GM19043 (cell line): ENCODE results near the gene TENM3.

Experiments
- ATAC-seq: cut with Tn5 transposase; IDR thresholded peaks from one replicate; pipeline ENCODE4 v1.9.1; 2021; ENCODE audit warnings: low read depth; ENCODE audit not compliant: unreplicated experiment

Gene TENM3

DNA sequence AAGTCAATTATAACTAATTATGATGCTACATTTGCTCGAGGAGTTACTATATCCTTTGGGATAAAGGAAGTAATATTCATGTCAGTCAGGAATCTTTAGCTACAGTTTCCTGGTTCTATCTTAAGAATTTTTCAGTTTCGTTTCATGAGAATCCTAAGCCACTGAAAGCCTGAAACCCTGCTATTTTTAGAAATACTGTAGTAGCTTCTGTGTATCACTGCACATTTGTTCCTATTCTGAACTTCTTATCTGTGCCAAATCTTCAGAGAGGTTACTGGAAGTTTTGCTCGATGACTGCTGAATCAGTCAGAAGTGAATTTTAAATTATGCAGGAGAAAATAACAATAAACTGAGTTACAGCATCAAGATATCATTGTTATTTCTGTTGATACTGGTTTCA lies 249.2 kb downstream of the TENM3 start:
- ATAC-seq: peak; percentile 62

DNA sequence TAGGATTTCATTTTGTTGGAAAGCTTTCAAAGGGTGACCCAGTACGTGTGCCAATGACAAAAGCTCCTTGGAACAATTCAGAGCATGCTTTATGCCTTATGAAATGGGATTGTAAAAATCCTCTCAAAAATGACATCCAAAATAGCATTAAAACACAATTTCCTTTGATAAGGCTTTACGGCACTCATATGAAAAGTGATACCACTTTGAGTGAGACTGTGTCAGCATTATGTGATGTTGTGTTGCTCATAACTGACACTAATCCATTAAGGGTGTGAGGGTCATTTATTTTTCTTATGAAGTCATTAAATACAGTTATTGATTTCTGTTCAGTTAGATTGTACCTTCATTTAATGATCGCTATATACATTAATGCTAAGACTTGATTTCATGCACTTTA lies 250.2 kb downstream of the TENM3 start:
- ATAC-seq: no peak

DNA sequence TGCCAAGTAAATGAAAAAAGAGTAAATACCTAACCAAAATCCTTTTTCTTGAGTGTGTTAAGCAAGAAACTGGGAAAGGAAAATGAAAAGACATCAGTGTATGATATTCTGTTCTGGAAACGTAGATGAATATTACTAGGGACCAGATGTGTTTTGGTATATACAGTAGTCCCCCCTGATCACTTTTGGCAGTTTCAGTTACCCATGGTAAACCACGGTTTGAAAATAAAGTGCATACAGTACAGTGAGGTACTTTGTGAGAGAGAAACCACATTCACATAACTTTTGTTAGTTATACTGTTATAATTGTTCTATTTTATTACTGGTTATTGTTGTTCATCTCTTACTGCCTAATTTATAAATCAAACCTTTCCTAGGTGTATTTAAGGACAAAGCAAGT lies 250.9 kb downstream of the TENM3 start:
- no peak for ATAC-seq

DNA sequence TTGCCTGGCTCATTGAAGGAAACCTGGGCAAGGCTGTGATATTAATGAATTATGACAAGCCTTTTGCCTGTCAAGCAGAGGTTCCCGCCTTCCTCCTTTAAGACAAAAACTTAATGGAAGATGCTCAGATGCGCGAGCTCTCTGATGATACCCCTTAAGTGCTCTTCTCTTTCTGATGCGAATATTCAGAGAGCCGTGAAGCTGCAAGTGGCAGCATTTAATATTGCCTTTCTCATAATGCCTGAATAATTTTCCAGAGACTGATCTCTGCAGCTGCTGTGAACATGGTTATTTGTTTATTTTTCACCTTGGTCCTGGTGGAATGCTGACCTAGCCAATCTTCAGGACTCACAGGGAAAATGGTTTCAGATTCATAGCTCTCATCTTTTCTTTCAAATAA lies 251.8 kb downstream of the TENM3 start:
- ATAC-seq: no peak

DNA sequence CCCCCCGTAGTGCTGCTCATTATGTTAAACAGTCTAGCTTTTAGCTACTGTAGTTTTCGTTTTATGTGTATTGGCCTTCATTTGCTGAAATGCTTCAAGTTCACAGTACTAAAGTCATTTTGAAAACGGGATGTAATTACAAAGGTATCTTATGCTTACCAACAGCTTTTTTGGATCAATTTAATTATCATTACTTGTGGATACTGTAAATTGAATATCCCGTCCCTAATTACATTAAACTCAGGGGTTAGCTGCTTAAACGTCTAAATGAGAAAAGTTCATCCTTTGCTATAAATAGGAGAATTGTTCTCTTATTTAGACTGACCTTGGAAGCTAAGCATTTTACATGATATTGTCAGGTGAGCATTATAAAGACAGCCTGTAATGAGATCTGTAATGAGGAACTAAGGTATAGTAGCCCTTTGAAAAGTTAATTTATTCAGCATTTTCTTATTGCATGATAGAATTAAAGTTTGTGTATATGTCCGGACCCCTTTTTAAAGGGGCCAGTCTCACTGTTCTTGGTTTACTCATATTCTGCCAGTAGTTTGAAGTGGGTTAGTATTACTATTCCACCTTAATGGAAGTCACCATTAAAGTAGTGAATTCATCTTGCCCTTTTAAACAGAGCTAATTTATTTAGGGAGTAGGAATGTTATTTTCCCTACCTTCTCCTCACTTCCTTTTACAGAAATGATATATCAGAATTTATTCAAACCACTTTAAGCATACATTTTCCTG lies 252.6 kb downstream of the TENM3 start:
- no peak for ATAC-seq

DNA sequence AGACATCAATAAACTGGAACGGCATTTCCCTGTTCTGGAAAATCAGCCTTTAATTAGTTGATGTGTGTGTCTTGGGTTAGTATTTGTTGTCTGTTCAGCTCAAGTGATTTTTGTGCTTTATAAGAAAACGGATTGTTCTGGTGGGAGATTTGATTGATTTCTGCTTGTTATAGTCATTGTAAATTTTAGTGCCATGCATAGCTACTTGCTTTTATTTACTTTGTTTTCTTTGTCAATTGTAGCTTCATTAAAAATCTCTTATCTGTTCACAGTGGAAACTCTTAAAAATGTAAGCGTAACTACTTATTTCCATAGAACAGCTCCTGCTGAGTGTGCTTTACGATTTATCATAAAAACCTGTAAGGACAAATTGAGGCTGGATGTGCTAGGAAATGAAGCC lies 253.2 kb downstream of the TENM3 start:
- ATAC-seq: no peak

DNA sequence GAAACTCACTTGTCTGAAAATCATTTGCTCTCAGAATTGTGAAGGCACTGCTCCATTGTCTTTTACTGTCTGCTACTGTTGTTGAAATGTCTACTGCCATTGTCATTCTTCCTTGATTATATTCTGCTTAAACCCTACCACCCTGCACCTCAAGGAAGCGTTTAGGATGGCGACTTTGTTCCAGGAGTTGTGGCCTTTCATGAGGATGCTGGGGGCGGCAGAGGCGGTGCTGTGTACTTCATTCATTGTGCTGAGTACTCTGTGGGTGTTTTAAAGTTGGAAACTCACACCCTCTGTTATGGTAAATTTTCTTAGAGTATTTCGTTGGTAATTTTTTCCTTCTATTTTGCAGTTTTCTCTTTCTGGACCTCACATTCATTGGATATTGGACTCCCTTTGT lies 258.9 kb downstream of the TENM3 start:
- ATAC-seq: no peak

DNA sequence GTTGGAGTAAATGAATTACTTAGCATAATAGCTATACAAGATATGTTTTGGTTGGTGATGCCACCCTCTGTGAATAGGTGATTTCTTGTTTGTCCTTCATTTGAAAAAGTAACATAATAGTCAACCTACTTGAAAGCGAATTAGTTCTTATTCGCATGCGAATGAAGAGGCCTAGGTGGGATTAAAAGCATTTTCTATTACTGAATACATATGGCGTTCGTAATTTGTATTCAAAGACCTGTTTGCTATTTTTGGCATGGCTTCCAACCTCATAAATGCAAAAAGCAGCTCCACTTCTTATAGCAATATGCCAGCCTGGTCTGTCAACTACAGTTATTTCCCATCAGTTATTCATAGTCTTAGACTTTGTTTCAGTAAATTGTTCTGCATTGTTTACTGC lies 261.3 kb downstream of the TENM3 start:
- ATAC-seq: no peak

DNA sequence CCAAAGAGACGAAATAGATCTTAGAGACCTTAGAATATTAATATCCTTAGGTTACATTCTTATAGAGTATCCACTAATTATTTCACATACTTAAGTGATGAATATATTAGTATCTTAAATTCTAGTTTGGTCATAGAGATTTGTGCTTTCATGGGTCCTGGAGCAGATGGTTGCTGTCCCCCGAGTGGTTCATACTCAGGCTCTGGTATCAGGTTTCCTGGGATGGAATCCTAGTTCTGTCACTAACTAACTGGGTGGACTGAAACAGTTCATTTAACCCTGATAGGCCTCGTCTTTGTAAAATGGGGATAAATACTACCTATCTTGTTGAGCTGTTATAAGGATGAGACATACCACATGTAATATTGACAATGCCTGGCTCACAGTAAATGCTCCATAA lies 264.6 kb downstream of the TENM3 start:
- ATAC-seq: no peak

DNA sequence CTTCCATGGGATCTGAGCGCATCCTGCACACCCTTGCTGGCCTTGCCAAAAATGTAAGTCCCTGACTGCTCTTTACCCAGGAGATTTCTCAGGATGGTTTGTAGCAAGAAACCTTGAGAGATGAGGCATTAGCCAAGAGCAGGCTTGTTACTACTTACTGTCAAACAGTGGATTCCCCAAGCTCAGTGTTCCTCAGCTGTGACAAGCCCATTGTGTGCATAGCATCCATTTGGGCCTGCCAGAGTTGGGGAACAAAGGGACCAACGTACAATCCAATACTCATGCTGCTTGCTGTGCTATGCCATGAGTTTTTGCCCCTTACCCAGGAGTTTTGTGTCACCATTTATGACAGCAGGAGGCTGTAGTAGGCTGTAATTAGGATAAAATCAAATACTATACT lies 267.6 kb downstream of the TENM3 start:
- no peak for ATAC-seq

DNA sequence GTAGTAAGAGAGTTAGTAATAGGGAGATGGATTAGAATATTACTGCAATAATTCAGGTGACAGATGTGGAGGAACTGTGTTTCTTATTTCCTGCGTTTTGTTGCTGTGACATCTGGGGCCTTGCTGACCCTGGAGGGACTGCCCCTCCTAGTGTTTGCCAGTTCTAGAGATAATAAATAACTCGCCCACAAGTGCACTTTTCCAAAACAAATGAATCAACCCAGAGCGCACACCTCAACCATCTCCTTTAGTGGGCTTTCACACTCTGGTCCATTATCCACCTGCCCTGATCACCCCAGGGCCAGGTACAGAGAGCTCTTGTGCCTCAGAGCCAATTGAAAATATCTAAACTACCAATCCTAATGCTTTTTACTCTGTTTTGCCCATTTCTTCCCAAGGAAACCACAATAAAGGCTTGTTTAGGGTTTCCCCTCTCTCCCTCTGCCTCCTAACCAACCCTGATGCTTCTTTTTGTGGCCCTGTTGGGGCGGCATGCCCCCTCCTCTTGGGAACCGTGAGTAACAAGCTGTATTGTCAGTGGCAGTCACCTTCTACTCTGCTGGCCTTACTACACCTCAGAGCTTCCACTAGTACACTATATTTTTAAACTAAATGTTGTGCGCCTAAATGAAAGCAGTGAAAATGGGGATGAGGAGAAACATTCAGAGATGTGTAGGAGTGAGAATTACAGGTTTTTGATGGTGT lies 270.5 kb downstream of the TENM3 start:
- peak; percentile 83 for ATAC-seq

DNA sequence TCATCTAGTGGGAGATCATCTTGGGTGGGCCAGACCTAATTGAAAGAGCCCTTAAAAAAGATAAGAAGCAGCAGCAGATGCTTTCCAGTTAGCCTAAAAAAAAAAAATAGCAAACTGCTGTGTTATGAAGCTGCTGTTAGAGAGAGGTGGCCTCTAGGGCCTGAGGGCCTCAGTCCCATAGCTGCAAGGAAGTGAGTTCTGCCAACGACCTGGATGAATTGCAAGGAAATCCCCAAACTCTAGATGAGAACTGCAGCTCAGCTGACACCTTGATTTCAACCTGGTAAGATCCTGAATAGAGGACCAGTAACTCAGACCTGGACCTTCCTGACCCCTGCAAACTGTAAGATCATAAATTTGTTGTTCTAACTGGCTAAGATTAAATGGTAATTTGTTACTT lies 275.2 kb downstream of the TENM3 start:
- ATAC-seq: no peak

DNA sequence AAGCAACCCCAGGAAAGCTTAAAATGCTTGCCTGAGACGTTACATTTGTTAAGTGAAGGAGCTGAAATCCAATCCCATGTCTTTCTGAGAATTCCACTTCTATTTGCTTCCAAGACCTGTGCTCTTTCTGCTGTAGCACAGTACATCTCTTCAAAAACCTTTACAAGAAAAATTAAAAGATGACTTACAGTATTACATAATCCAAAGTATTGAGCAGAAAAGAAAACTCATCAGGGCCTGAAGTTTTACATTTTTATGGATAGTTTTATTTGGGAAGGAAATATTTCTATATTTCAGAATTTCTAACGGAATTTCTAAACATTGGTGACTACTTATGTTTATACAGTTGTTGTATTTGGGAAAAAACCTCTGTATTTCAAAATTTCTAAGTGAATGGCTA lies 276.3 kb downstream of the TENM3 start:
- ATAC-seq: no peak

DNA sequence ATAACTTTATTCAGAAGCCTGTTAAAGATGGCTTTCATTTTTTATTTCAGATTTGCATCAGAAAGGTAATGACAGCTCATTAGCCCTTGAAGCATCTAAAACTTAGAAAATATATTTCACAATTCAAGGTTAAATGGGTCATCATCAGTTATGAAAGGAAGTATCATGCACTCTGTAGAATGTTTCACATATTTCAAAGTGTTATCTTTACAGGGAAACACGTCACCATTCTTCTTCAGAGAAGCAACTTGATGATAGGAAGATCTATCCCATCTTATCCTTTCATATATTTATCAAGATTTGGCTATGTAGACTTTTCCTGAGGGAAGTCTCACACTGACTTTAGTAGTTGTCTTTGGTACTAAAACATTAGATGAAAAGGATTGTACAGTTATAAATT lies 277.8 kb downstream of the TENM3 start:
- no peak for ATAC-seq

DNA sequence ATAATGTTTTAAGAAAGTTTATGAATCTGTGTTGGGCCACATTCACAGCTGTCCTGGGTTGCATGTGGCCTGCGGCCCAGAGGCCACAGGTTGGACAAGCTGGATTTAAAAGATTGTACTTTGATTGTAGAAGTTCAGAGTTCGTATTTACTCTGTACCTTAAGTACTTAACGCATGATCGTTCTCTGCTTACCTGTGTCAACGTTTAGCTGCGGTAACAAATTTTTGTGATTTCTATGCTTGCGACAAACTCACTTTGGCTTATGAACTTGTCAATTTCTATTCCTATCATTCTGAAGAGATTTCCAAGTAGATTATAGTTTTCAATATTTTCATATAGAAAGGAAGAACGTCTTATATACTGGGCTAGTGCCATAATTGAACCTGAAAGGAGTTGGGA lies 285.6 kb downstream of the TENM3 start:
- ATAC-seq: no peak

DNA sequence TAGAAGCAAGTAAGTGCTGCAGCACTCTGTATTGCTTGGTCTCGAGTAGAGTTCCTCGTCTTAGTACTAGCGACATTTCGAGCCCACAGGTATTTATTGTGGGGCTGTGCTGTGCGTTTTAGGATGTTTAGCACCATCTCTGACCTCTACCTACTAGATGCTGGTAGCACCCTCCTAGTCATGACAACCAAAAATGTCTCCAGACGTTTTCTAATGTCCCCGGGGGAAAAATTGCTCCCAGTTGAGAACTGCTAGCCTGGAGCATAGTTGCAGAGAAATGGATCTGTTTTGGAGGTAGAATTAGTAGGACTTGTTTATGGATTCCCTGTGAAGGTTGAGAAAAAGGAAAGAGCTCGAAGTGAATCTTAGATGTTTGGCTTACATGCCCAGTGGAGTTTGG lies 287.2 kb downstream of the TENM3 start:
- ATAC-seq: no peak

DNA sequence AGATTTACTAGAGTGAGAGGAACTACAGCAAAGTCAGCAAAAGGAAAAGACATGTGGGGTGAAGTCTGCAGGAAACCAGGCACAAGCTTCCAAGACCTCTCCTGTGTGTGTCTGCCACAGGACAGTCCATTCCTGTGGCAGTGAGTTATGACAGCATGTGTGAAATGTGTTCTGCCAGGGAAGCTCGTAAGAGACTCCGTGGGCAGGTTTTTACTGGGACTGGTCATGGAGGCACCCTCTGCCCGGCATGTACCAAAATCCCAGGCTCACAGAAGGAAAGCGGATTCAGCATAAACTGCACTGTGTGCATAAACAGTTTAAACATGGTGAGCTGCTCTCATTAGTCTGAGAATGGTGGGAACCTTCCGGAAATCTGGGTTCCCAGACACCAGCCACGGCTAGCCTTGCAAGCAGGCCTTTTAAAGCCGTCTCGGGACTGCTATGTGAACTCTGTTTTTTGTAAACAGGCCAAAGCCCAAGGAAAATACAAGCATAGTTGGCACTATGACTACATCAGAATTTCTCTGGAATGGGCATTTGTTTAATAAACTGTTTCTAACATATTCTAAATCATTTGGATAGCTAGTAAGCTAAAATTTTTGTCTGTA lies 288.5 kb downstream of the TENM3 start:
- no peak for ATAC-seq

DNA sequence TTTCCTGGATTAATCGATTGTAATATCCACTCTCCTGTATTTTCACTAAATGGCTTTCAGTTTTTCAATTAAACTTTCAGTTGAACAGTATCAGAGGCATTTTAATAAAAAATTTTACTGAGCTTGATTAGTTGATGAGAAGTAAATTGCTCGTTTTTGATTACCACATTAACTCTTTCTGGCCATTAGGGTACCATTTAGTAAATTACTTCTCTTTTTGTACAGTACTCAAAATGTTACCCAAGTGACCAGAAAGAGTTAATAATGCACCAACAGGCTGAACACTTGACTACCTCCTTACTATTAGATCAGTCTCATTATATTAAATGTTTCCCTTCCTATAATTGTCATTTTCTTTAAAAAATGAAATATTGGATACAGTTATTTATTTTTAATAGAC lies 289.2 kb downstream of the TENM3 start:
- no peak for ATAC-seq

DNA sequence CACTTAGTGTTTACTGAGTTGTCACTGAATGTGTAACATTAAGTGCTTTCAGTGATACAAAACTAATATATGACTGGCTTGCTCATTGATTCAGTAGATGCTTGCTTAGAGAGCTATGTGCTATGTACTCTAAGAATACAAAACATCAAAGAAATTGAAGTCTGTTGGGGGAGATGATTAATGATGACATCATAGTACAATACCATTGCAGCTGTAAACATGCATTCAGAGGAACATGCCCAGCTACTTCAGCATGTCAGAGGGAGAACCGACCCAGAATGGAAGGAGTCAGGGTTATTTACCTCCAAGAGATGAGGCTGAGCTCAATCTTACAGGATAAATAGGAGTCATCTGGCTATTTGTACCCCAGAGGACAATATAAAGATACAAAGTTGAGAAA lies 290.8 kb downstream of the TENM3 start:
- ATAC-seq: no peak

DNA sequence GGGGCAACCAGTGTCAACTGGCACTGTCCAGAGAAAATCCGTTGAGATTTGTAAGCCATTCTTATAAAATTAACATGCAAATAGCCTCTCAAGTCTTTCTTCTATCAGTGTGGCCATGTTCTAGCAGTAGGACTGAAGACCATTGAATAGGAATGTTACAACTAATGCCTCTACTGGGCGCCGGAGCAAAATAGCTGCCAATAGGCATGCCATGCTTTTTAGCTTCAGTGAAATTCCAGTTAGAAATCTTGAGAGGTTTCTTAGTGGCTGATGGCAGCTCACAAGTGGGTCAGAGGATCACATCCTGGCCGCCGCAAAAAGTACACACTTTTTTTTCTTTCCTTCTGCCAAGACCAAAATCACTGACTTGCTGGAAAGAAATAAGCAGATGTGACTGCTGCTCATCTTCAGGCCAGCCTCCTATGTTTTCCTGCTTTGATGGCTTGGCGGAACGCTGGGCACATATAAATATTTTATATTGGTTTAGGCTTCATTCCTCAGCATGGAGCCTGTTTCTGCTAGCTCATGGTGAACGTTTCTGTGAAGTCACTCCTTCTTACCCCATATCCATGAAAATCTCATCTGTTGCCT lies 293.1 kb downstream of the TENM3 start:
- no peak for ATAC-seq

DNA sequence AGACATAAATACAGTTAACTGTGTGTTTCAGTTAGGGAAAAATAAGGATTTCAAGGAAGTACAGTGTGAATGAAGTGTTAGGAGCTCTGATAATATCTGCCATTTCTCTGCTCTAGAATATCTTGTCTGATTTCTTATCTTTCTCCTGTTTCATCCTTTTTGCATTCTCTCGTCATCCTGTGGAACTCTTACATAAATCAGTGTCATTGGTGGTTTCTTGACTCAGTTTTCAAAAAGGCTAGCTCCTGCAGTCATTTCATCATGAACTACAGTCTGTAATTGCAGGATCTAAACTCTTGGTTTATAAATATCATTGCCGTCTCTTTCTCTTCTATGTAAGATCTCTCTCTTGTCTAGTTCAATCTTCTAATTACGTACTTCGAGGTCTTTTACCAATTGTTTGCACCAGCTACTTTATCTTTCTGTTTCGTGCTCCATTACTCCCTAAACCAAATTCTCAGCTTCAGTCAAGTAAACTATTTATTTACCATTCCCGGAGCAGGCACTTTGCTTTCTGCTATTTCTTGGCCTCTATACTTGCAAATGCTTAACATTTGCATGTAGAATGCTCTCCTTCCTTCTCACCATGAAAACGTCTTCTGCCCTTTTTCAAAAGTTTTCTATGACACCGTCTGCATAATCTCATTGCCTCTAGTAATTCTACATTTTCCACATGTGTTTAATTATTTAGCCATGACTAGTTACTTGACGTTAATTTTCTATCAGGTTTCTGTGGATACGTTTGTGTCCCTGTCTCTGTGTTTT lies 294.0 kb downstream of the TENM3 start:
- no peak for ATAC-seq
